HEK293 (cell line): ENCODE results near the gene NSUN4.

Experiments used
- GLIS2 ChIP-seq: fragments of 450-650 bp; formaldehyde crosslinking; IDR thresholded peaks from 2 replicates; pipeline ENCODE4 v1.5.1; 2016; ENCODE audit warnings: missing biosample characterization, missing genetic modification characterization
- HOXA7 ChIP-seq: sonication (generic); formaldehyde crosslinking; IDR thresholded peaks from 2 replicates; pipeline ENCODE4 v1.8.1; 2022; ENCODE audit warnings: missing genetic modification reagents, borderline replicate concordance
- KLF8 ChIP-seq: fragments of 450-650 bp; formaldehyde crosslinking; IDR thresholded peaks from 2 replicates; pipeline ENCODE4 v1.5.1; 2016; ENCODE audit warnings: missing biosample characterization, missing genetic modification characterization
- SALL2 ChIP-seq: fragments of 450-650 bp; formaldehyde crosslinking; IDR thresholded peaks from 2 replicates; pipeline ENCODE4 v1.5.0; 2017; ENCODE audit warnings: missing biosample characterization, mild to moderate bottlenecking, missing genetic modification characterization, borderline replicate concordance
- SETDB1 ChIP-seq: IDR thresholded peaks from one replicate; pipeline ENCODE4 v1.6.1; 2017; ENCODE audit warnings: mild to moderate bottlenecking, low read length, moderate library complexity, mixed read lengths; ENCODE audit not compliant: insufficient read length
- ZNF10 ChIP-seq: fragments of 450-650 bp; formaldehyde crosslinking; IDR thresholded peaks from 2 replicates; pipeline ENCODE4 v1.5.1; 2017; ENCODE audit warnings: missing biosample characterization, missing genetic modification characterization
- ZNF121 ChIP-seq: fragments of 450-650 bp; formaldehyde crosslinking; IDR thresholded peaks from 2 replicates; pipeline ENCODE4 v1.5.1; 2016; ENCODE audit warnings: missing biosample characterization, missing genetic modification characterization
- ZNF133 ChIP-seq: fragments of 450-650 bp; formaldehyde crosslinking; IDR thresholded peaks from 2 replicates; pipeline ENCODE4 v1.5.1; 2016; ENCODE audit warnings: missing biosample characterization, missing genetic modification characterization
- ZNF19 ChIP-seq: fragments of 450-650 bp; formaldehyde crosslinking; IDR thresholded peaks from 2 replicates; pipeline ENCODE4; 2016; ENCODE audit warnings: missing biosample characterization, missing genetic modification characterization, low read depth
- ZNF23 ChIP-seq: fragments of 450-650 bp; formaldehyde crosslinking; IDR thresholded peaks from 2 replicates; pipeline ENCODE4 v1.5.1; 2016; ENCODE audit warnings: missing biosample characterization, missing genetic modification characterization, borderline replicate concordance
- ZNF239 ChIP-seq: fragments of 450-650 bp; formaldehyde crosslinking; IDR thresholded peaks from 2 replicates; pipeline ENCODE4 v1.5.1; 2016; ENCODE audit warnings: missing biosample characterization, missing genetic modification characterization
- ZNF248 ChIP-seq: fragments of 450-650 bp; formaldehyde crosslinking; IDR thresholded peaks from 2 replicates; pipeline ENCODE4 v1.5.1; 2017; ENCODE audit warnings: missing biosample characterization, missing genetic modification characterization
- ZNF266 ChIP-seq: fragments of 450-650 bp; formaldehyde crosslinking; IDR thresholded peaks from 2 replicates; pipeline ENCODE4 v1.5.1; 2016; ENCODE audit warnings: missing biosample characterization, missing genetic modification characterization, low read depth
- ZNF292 ChIP-seq: fragments of 450-650 bp; formaldehyde crosslinking; IDR thresholded peaks from 2 replicates; pipeline ENCODE4 v1.5.1; 2016; ENCODE audit warnings: low read depth, missing biosample characterization, missing genetic modification characterization, borderline replicate concordance
- ZNF302 ChIP-seq: fragments of 450-650 bp; formaldehyde crosslinking; IDR thresholded peaks from 2 replicates; pipeline ENCODE4 v1.5.1; 2016; ENCODE audit warnings: missing biosample characterization, missing genetic modification characterization, low read depth
- ZNF404 ChIP-seq: fragments of 450-650 bp; formaldehyde crosslinking; IDR thresholded peaks from 2 replicates; pipeline ENCODE4 v1.5.1; 2017; ENCODE audit warnings: missing biosample characterization, missing genetic modification characterization
- ZNF555 ChIP-seq: fragments of 450-650 bp; formaldehyde crosslinking; conservative IDR thresholded peaks from 2 replicates; pipeline ENCODE4 v1.5.1; 2017; ENCODE audit warnings: missing biosample characterization, mild to moderate bottlenecking, missing genetic modification characterization, inconsistent platforms
- ZNF658 ChIP-seq: fragments of 450-650 bp; formaldehyde crosslinking; IDR thresholded peaks from 2 replicates; pipeline ENCODE4; 2016; ENCODE audit warnings: missing biosample characterization, missing genetic modification characterization
- ZNF670 ChIP-seq: fragments of 450-650 bp; formaldehyde crosslinking; IDR thresholded peaks from 2 replicates; pipeline ENCODE4 v1.5.1; 2016; ENCODE audit warnings: missing biosample characterization, missing genetic modification characterization, low read depth
- TF ChIP-seq, protein P1 (sequence below): fragments of 450-650 bp; formaldehyde crosslinking; IDR thresholded peaks from 2 replicates; pipeline ENCODE4 v1.5.1; 2016; ENCODE audit warnings: missing biosample characterization, missing genetic modification characterization
- TF ChIP-seq, protein P2 (sequence below): fragments of 450-650 bp; formaldehyde crosslinking; IDR thresholded peaks from 2 replicates; pipeline ENCODE4 v1.5.1; 2016; ENCODE audit warnings: missing biosample characterization, missing genetic modification characterization
- TF ChIP-seq, protein P3 (sequence below): fragments of 450-650 bp; formaldehyde crosslinking; IDR thresholded peaks from 2 replicates; pipeline ENCODE4 v1.5.1; 2016; ENCODE audit warnings: missing biosample characterization, missing genetic modification characterization
- TF ChIP-seq, protein P4 (sequence below): fragments of 450-650 bp; formaldehyde crosslinking; IDR thresholded peaks from 2 replicates; pipeline ENCODE4 v1.5.1; 2016; ENCODE audit warnings: missing biosample characterization, missing genetic modification characterization
- TF ChIP-seq, protein P5 (sequence below): fragments of 450-650 bp; formaldehyde crosslinking; IDR thresholded peaks from 2 replicates; pipeline ENCODE4 v1.5.1; 2016; ENCODE audit warnings: missing biosample characterization, missing genetic modification characterization
- TF ChIP-seq, protein P6 (sequence below): fragments of 450-650 bp; formaldehyde crosslinking; IDR thresholded peaks from 2 replicates; pipeline ENCODE4 v1.5.1; 2016; ENCODE audit warnings: missing biosample characterization, missing genetic modification characterization

The NSUN4 gene

DNA sequence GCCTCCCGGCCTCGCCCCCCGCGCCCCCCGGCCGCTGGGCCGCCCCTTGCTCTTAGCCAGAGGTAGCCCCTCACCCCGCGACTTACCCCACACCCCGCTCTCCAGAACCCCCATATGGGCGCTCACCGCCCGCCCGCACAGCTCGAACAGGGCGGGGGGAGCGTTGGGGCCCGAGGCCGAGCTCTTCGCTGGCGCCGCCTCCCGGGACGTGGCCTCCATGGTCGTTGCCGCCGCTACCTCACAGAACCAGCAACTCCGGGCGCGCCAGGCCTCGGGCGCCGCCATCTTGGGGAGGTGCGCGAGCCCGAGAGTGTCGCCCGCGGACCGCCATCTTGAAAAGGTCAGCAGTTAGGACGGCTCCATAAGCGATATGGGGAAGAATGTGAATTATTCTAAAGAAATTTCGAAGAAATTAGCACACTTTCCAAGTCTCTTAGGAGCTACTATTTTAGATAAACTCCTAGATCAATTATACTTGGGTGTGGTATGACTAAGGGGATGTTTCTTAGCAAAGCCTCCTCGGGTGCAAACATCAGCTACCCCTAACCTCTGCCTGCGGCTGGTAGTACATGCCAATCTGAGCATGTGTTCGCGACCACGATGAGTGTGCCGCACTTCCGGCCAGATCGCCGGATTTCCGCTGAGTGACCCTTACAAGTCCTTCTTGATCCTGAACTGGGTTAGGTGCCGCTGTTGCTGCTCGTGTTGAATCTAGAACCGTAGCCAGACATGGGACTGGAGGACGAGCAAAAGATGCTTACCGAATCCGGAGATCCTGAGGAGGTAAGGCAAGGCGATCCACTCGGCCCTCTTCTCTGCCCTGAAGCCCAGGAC is 37.4 kb upstream of the NSUN4 start, which contains the start of the genes LRRC41 and UQCRH (continued):
- TF ChIP-seq, protein P1, sequence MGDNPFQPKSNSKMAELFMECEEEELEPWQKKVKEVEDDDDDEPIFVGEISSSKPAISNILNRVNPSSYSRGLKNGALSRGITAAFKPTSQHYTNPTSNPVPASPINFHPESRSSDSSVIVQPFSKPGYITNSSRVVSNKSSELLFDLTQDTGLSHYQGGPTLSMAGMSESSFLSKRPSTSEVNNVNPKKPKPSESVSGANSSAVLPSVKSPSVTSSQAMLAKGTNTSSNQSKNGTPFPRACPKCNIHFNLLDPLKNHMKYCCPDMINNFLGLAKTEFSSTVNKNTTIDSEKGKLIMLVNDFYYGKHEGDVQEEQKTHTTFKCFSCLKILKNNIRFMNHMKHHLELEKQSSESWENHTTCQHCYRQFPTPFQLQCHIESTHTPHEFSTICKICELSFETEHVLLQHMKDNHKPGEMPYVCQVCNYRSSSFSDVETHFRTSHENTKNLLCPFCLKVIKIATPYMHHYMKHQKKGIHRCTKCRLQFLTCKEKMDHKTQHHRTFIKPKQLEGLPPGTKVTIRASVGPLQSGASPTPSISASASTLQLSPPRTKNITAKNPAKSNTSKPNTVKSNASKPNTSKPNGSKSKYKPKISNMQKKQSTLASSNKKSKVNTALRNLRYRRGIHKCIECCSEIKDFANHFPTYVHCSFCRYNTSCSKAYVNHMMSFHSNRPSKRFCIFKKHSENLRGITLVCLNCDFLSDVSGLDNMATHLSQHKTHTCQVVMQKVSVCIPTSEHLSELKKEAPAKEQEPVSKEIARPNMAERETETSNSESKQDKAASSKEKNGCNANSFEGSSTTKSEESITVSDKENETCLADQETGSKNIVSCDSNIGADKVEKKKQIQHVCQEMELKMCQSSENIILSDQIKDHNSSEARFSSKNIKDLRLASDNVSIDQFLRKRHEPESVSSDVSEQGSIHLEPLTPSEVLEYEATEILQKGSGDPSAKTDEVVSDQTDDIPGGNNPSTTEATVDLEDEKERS (tag by site-specific recombination): no peak
- TF ChIP-seq ZNF23 (tag by site-specific recombination) (no peak), ZNF404 (tag by site-specific recombination) (no peak), ZNF19 (tag by site-specific recombination) (no peak), ZNF658 (tag by site-specific recombination) (no peak), SALL2 (tag by site-specific recombination) (no peak), ZNF10 (tag by site-specific recombination) (no peak), ZNF121 (tag by site-specific recombination) (no peak), GLIS2 (tag by site-specific recombination) (peak; percentile 90), KLF8 (tag by site-specific recombination) (peak; percentile 16), SETDB1 (no peak), ZNF670 (tag by site-specific recombination) (no peak), ZNF248 (tag by site-specific recombination) (no peak), ZNF266 (tag by site-specific recombination) (no peak), ZNF292 (tag by site-specific recombination) (no peak), ZNF302 (tag by site-specific recombination) (no peak), ZNF133 (no peak), ZNF239 (tag by site-specific recombination) (no peak), HOXA7 (CRISPR knock-in tag) (no peak), ZNF555 (tag by site-specific recombination) (no peak)
- TF ChIP-seq, protein P2, sequence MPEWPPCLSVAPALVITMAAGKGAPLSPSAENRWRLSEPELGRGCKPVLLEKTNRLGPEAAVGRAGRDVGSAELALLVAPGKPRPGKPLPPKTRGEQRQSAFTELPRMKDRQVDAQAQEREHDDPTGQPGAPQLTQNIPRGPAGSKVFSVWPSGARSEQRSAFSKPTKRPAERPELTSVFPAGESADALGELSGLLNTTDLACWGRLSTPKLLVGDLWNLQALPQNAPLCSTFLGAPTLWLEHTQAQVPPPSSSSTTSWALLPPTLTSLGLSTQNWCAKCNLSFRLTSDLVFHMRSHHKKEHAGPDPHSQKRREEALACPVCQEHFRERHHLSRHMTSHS (tag by site-specific recombination): no peak
- TF ChIP-seq, protein P3, sequence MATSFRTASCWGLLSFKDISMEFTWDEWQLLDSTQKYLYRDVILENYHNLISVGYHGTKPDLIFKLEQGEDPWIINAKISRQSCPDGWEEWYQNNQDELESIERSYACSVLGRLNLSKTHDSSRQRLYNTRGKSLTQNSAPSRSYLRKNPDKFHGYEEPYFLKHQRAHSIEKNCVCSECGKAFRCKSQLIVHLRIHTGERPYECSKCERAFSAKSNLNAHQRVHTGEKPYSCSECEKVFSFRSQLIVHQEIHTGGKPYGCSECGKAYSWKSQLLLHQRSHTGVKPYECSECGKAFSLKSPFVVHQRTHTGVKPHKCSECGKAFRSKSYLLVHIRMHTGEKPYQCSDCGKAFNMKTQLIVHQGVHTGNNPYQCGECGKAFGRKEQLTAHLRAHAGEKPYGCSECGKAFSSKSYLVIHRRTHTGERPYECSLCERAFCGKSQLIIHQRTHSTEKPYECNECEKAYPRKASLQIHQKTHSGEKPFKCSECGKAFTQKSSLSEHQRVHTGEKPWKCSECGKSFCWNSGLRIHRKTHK: no peak
- TF ChIP-seq, protein P4, sequence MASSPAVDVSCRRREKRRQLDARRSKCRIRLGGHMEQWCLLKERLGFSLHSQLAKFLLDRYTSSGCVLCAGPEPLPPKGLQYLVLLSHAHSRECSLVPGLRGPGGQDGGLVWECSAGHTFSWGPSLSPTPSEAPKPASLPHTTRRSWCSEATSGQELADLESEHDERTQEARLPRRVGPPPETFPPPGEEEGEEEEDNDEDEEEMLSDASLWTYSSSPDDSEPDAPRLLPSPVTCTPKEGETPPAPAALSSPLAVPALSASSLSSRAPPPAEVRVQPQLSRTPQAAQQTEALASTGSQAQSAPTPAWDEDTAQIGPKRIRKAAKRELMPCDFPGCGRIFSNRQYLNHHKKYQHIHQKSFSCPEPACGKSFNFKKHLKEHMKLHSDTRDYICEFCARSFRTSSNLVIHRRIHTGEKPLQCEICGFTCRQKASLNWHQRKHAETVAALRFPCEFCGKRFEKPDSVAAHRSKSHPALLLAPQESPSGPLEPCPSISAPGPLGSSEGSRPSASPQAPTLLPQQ: peak; percentile 19
- TF ChIP-seq, protein P5, sequence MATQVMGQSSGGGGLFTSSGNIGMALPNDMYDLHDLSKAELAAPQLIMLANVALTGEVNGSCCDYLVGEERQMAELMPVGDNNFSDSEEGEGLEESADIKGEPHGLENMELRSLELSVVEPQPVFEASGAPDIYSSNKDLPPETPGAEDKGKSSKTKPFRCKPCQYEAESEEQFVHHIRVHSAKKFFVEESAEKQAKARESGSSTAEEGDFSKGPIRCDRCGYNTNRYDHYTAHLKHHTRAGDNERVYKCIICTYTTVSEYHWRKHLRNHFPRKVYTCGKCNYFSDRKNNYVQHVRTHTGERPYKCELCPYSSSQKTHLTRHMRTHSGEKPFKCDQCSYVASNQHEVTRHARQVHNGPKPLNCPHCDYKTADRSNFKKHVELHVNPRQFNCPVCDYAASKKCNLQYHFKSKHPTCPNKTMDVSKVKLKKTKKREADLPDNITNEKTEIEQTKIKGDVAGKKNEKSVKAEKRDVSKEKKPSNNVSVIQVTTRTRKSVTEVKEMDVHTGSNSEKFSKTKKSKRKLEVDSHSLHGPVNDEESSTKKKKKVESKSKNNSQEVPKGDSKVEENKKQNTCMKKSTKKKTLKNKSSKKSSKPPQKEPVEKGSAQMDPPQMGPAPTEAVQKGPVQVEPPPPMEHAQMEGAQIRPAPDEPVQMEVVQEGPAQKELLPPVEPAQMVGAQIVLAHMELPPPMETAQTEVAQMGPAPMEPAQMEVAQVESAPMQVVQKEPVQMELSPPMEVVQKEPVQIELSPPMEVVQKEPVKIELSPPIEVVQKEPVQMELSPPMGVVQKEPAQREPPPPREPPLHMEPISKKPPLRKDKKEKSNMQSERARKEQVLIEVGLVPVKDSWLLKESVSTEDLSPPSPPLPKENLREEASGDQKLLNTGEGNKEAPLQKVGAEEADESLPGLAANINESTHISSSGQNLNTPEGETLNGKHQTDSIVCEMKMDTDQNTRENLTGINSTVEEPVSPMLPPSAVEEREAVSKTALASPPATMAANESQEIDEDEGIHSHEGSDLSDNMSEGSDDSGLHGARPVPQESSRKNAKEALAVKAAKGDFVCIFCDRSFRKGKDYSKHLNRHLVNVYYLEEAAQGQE (tag by site-specific recombination): no peak
- TF ChIP-seq, protein P6, sequence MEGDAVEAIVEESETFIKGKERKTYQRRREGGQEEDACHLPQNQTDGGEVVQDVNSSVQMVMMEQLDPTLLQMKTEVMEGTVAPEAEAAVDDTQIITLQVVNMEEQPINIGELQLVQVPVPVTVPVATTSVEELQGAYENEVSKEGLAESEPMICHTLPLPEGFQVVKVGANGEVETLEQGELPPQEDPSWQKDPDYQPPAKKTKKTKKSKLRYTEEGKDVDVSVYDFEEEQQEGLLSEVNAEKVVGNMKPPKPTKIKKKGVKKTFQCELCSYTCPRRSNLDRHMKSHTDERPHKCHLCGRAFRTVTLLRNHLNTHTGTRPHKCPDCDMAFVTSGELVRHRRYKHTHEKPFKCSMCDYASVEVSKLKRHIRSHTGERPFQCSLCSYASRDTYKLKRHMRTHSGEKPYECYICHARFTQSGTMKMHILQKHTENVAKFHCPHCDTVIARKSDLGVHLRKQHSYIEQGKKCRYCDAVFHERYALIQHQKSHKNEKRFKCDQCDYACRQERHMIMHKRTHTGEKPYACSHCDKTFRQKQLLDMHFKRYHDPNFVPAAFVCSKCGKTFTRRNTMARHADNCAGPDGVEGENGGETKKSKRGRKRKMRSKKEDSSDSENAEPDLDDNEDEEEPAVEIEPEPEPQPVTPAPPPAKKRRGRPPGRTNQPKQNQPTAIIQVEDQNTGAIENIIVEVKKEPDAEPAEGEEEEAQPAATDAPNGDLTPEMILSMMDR (tag by site-specific recombination): peak; percentile 12; the same call in 1 of the 2 replicates
